ENCODE data around the gene GINS3. TPM values are rescaled to one million over a fixed set of nuclear protein-coding genes. Genes with fewer than 3 reads are reported as not detected.

Gene GINS3
- total and polyA plus RNA-seq, 8 donors, result 0.56 to 2.0 (median 0.90) TPM

- Histone ChIP-seq H3K4me1 (no peaks in the 10 kb centered on the region), H3K27ac (no peak overlapping the region), H3K27me3 (no peaks in the 10 kb centered on the region), H3K36me3 (no peaks in the 10 kb centered on the region), H3K9me3 (no peaks in the 10 kb centered on the region), H3K4me3 (no peak overlapping the region)
- no peak for ATAC-seq
- TF ChIP-seq CTCF (IDR thresholded peaks at IDR 0.05), result no peak
- WGBS, 2 donors, result 48 to 55% methylated on average over 4 of the region's 4 CpGs
- intact Hi-C loops (cut with DNase I), result no loop called here
- DNase-seq, result no peak
- FAIRE-seq, result no peak
Measured at GRCh38 chr16:58377932-58378331, 14.3 kb upstream of the GINS3 start.

DNA sequence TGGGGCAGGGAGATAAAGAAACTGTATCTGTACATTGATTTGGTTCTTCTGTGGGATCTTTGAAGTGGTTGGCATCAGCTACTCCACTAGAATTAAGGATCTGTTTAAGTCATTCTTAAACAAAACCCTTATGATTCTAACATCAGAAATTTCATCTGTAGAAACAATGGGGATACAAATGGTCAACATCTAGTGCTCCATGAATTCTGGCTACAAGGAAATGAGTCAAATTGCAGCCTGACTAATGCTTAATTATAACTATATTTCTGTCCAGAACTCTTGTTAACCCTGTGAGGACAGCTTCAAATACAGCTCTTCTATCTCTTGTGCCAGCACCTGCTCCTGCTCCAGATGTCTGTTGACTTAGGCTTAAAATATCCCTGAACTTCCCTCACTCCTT lies 13.9 kb upstream of the GINS3 start:
- FAIRE-seq (no peak), DNase-seq (no peak), ATAC-seq (no peak)
- H3K27me3 ChIP-seq, result no peaks in the 10 kb centered on the region
- no peak overlapping the region for H3K4me3 ChIP-seq
- no peaks in the 10 kb centered on the region for H3K36me3 ChIP-seq
- intact Hi-C loops (cut with DNase I), result no loop called here
- no peak for TF ChIP-seq CTCF (IDR thresholded peaks at IDR 0.05)
- H3K4me1 ChIP-seq, result no peaks in the 10 kb centered on the region
- no peaks in the 10 kb centered on the region for H3K9me3 ChIP-seq
- H3K27ac ChIP-seq, result no peak overlapping the region

DNA sequence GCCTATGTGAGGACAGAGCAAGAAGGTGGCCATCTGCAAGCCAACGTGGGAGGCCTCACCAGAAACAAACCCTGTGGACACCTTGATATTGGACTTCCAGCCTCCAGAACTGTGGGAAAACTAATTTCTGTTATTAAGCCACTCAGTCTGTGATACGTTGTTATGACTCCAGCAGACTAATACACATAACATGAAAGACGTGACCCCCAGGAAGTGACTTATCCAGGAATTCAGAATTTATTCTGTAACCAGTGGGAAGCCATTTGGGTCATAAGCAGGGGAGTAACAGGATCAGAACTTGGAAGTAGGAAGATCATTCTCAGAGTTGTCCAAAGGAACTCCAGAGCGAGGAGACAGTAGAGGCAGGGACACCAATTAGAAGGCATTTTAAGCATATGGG lies 12.5 kb upstream of the GINS3 start:
- no peak for DNase-seq
- intact Hi-C loops (cut with DNase I), result no loop called here
- 71 to 83% methylated on average over 4 of the region's 4 CpGs for WGBS, 2 donors
- Histone ChIP-seq H3K36me3 (no peaks in the 10 kb centered on the region), H3K4me3 (no peak overlapping the region), H3K4me1 (no peaks in the 10 kb centered on the region), H3K27ac (no peak overlapping the region), H3K27me3 (no peaks in the 10 kb centered on the region), H3K9me3 (no peaks in the 10 kb centered on the region)
- ATAC-seq, result no peak
- TF ChIP-seq CTCF (IDR thresholded peaks at IDR 0.05), result no peak
- FAIRE-seq, result no peak

GRCh38 chr16:58381661-58382060 lies 10.6 kb upstream of the GINS3 start:
- TF ChIP-seq CTCF (IDR thresholded peaks at IDR 0.05), result no peak
- DNase-seq, result no peak
- Histone ChIP-seq H3K27ac (no peak overlapping the region), H3K27me3 (no peaks in the 10 kb centered on the region), H3K4me3 (no peak overlapping the region), H3K9me3 (no peaks in the 10 kb centered on the region), H3K4me1 (no peaks in the 10 kb centered on the region), H3K36me3 (no peaks in the 10 kb centered on the region)
- intact Hi-C loops (cut with DNase I), result no loop called here
- WGBS, 2 donors, result 75 to 76% methylated on average over 1 of the region's 1 CpG
- no peak for FAIRE-seq
- no peak for ATAC-seq

DNA sequence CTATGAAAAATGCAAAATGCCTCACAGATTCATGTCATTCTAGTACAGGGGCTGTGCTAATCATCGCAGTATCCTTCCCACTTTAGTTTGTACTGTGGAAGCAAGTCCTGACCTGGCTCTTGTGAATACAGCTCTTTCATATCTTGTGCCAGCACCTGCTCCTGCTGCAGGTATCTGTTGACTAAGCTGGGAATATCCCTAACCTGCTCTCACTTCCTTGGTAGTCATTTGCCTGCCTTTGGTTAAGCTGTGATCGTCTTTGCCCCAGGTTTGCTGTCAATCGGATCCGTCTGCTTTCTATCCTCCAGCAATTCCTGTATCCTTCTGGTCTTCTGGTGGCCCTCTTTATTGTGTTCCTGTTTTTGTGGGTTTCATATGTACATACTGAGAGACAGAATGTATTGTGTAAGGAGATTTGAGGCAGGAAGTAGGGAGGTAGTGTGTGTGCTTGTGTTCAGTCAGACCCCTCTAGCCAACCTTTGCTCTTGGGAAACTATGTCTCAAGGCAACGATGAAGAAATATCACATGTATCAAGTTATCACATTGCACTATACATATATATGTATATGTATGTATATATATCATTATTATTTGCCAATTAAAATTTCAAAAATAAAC lies 7.7 kb upstream of the GINS3 start:
- Histone ChIP-seq H3K4me3 (no peak overlapping the region), H3K27ac (no peak overlapping the region), H3K27me3 (no peaks in the 10 kb centered on the region), H3K9me3 (no peaks in the 10 kb centered on the region), H3K4me1 (no peaks in the 10 kb centered on the region), H3K36me3 (no peaks in the 10 kb centered on the region)
- intact Hi-C loops (cut with DNase I), result no loop called here
- DNase-seq (no peak), FAIRE-seq (no peak), ATAC-seq (peak in 2 of 4 donors; percentile 61 to 84)
- TF ChIP-seq CTCF (IDR thresholded peaks at IDR 0.05), result no peak
- WGBS, 2 donors, result 33 to 41% methylated on average over 5 of the region's 5 CpGs
